Diencephalon (tissue), 1 donor: ENCODE results near the gene ZC2HC1C. TPM values are rescaled to one million over a fixed set of nuclear protein-coding genes. Genes with fewer than 3 reads are reported as not detected.

Experiments used
- small RNA-seq: library from RNA; depleted of rRNA; stranded (forward); fragments of <200 nt; gene quantifications from one replicate; pipeline ENCODE3, GENCODE V24; 2014
- total RNA-seq: library from RNA; depleted of rRNA; stranded (reverse); fragments of >200 nt; gene quantifications from one replicate; pipeline ENCODE4 v1.2.3, GENCODE V29; 2014

ZC2HC1C gene, protein sequence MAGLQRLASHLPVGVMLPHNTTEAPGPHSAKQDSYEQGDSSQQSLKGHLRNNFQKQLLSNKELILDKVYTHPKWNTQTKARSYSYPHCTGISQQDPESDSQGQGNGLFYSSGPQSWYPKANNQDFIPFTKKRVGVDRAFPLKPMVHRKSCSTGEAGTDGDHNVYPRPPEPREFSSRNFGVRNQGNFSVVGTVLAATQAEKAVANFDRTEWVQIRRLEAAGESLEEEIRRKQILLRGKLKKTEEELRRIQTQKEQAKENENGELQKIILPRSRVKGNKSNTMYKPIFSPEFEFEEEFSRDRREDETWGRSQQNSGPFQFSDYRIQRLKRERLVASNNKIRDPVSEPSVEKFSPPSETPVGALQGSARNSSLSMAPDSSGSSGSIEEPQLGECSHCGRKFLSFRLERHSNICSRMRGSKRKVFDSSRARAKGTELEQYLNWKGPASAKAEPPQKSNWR
- 6.7 TPM for total RNA-seq

GRCh38 chr14:75069121-75069810 lies at the start of gene ZC2HC1C:
Gene ZC2HC1C, plus strand, starts transcription at chr14:75069641. Its CDS starts 933 bp downstream, at chr14:75070574.

DNA sequence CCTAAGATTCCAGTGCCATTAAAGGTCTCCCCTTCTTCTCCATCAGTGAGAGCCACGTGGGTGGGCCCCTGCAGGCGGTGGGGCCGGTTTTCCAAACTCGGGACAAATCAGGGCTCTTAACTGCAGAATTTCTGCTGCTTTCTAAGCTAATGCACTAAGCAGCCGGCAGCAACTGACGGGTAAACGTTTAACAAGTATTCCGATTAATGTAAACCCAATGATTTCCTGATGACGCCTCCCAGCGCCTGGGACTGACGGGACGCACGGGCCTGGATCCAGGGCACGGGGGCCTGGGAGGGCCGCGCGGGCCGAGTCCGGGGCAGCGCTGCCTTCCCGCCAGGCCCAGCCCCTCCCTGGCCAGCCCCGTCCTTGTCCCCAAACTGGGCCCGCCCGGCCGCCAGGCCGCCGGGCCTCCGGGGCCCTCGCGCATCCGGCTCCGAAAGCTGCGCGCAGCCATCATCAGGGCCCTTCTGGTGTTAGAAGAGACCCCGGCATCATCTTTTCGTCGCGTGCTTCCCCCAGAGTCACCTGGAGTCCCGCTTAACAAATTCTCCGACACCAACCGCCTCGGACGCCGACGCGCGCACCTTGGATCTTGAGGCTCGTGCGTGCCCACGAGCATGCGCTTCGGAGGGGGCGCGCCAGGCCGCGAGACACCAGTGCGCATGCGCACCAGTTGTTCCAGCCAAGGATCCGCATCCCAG lies 18.4 kb upstream of the ZC2HC1C start, which contains the start of gene MLH3:
TSS of gene MLH3 (minus strand) at position 616 of the 704 bp plus-strand sequence. CDS start 1,812 bp downstream, outside the sequence.

DNA sequence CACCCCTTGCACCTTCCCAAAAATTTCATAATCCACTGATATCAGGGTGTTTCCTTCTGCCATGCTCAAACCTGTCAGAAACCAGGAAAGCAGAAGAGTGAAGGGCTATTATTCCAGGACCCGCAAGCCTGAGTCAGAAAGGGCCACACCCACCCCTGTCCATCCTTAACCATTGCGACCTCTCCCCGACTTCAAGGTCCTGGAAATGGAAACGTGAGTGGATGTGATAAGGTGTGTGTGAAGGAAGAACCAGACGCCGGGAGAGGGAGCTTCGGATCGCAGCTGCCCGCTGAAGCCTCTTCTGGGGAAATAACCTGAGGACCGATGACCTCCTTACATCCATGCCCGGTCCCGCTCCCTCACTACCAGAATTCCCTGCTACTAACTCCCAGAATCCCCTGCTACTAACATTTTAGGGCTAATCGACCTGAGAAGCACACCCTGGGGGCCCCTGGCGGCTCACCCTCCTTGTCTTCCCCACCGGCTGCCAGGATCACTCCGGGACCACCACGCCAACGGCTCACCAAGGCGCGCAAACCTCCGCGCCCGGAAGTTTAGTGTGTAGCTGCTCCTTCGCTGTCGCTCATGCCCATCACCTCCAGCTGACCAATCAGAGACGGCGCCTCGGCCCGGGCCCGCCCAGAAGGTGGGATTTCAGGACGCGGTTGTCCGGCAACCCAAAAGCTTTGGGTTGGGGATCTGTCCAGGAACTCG lies 5.8 kb upstream of the ZC2HC1C start, which contains the start of gene ACYP1:
TSS of gene ACYP1 (minus strand) at position 534 of the 714 bp plus-strand sequence. CDS start at position 63, 471 bp downstream.

DNA sequence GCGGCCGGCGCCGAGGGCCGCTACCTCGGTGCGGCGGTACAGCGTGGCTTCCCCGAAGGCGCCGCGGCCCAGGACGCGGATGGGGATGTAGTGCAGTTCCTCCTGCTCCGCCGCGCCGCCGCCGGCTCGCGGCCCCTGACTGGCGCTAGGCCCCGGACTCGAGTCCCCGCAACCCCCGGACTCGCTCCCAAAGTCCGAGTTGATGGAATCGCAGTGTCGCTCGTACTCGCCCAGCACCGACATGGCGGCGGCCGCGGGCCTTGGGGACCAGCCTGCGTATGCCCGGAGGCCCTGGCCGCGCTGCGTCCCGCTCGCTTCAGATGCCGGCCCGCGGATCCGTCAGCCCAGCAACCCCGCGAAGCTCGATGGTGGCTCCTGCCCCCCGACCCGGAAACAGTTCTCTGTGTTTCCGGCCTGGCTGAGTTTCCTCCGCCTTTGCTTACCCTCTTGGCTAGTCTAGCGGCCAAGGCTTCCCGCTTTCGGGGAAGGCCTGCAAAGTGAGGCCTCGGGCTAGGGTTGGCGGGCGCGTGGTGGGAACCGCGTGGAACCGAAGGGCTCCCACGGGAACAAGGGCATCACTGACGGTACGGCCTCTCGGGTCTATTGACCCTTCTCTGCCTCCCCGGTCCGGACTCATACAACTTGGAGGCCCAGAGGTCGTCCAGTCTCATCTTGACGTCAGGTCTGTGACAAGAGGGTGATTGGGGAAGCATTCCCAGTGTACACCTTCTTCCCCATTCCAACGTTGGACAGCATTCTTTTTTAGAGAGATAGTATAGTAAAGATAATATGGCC lies 57.4 kb downstream of the ZC2HC1C start, which contains the start of gene NEK9:
TSS of gene NEK9 (minus strand) at position 370 of the 795 bp plus-strand sequence. CDS start at position 243, 127 bp downstream.

Small RNAs within 50 kb of the gene (small RNA-seq; reads per million reads assigned to genes)
- gene HIF1AP1 (not detected), gene RNU6-689P (not detected)

Other genes starting within 250 kb of the ZC2HC1C start
- not detected for gene PROX2, start 193.5 kb upstream of the ZC2HC1C start, total RNA-seq
- gene DLST, start 187.7 kb upstream of the ZC2HC1C start, total RNA-seq, result 40.4 TPM
- gene RPS6KL1, start 146.4 kb upstream of the ZC2HC1C start, total RNA-seq, result 39.9 TPM
- 2.8 TPM for gene PGF, start 114.0 kb upstream of the ZC2HC1C start, total RNA-seq
- 24.0 TPM for gene EIF2B2, start 66.7 kb upstream of the ZC2HC1C start, total RNA-seq
- 65.0 TPM for gene MLH3, start 18.2 kb upstream of the ZC2HC1C start, total RNA-seq
- 49.4 TPM for gene ACYP1, start 5.6 kb upstream of the ZC2HC1C start, total RNA-seq
- gene NEK9, start 57.4 kb downstream of the ZC2HC1C start, total RNA-seq, result 46.1 TPM
- gene TMED10, start 107.0 kb downstream of the ZC2HC1C start, total RNA-seq, result 155 TPM
- gene FOS, start 209.2 kb downstream of the ZC2HC1C start, total RNA-seq, result 57.0 TPM